ENCODE results near the gene FAM53A. TPM values are rescaled to one million over a fixed set of nuclear protein-coding genes. Genes with fewer than 3 reads are reported as not detected.
A peak's percentile ranks its signal among the peaks of the same experiment; 100 is the strongest.

The FAM53A gene
- total and polyA plus RNA-seq, 10 of the 15 experiments (the other 5 are each of a cell fraction or from before 2014, with no cell fraction given): 0.02 to 0.87 (median 0.38) TPM; not detected in 2

- no peak for DNase-seq (ENCODE audit: low read depth, low spot score)
- Histone ChIP-seq H3K27ac (ENCODE audit: control insufficient read depth, insufficient read depth) (peak overlapping the region; percentile 81), H3K4me3 (peak overlapping the region; percentile 94), H3K4me2 (ENCODE audit: control insufficient read depth, insufficient read depth) (peak overlapping the region; percentile 99), H3K36me3 (ENCODE audit: control insufficient read depth in 2 of 2, insufficient read depth in 2 of 2, low read length in 1 of 2) (peaks cover 9 to 20% of the 10 kb centered on the region in 2 experiments; a peak in 3 of 4 replicates), H3K4me1 (ENCODE audit: control insufficient read depth, insufficient read depth, low read length) (peaks cover 27% of the 10 kb centered on the region), H3K27me3 (replicated peaks in 1 of 2; ENCODE audit: control insufficient read depth in 2 of 2, insufficient read depth in 2 of 2, low read length in 1 of 2) (no peaks in the 10 kb centered on the region), H3K9ac (ENCODE audit: control insufficient read depth, insufficient read depth, low read length) (peak overlapping the region; percentile 91), H3K79me2 (ENCODE audit: control insufficient read depth, insufficient read depth, low read length) (peaks cover 62% of the 10 kb centered on the region), H4K20me1 (ENCODE audit: control insufficient read depth, insufficient read depth) (peaks cover 4% of the 10 kb centered on the region), H2AFZ (ENCODE audit: control insufficient read depth, low read depth, low read length) (no peak overlapping the region), H3K9me3 (replicated peaks; ENCODE audit: control insufficient read depth, insufficient read depth, low read length) (no peaks in the 10 kb centered on the region)
- ATAC-seq: peak; percentile 1
- POLR2A ChIA-PET: interaction anchor here (0.9 to 3.8 kb wide), 6 partner anchors 8 to 29 kb away, joined by 3 to 34 read pairs (median 6); partner anchors contain the start of gene SLBP
- intact Hi-C loops (cut with micrococcal nuclease; ENCODE audit: unreplicated experiment): loop anchor here (1.0 kb wide), 1 partner anchor 10 kb away; the partner anchor contains the start of gene SLBP
- in situ Hi-C loops (cut with MboI): no loop called here
- BruUV-seq (replicated peaks): no TSS peak
- WGBS (ENCODE audit: insufficient coverage, insufficient replicate concordance, low lambda C conversion rate, missing lambda C conversion rate): under 1% methylated on average over 37 of the region's 61 CpGs
- CTCF ChIA-PET: interaction anchor here (2.0 to 15.5 kb wide), 3 partner anchors 10 to 28 kb away, joined by 8 to 317 read pairs (median 9); partner anchors contain the start of gene SLBP
- RAD21 ChIA-PET (ENCODE audit: unreplicated experiment): interaction anchor here (0.6 to 4.9 kb wide), 5 partner anchors 9 to 29 kb away, joined by 3 to 77 read pairs (median 6); partner anchors contain the start of gene SLBP
- SMC1A ChIA-PET (ENCODE audit: uncharacterized antibody, unreplicated experiment): interaction anchor here (0.6 to 11.0 kb wide), 6 partner anchors 7 to 188 kb away, joined by 3 to 132 read pairs (median 3); partner anchors contain the start of gene SLBP
- FAIRE-seq: no peak
- TF ChIP-seq TCF12 (IDR thresholded peaks at IDR 0.05; ENCODE audit: low read depth, low read length) (0 out of 2 replicates have a peak, but pooled peaks have one; percentile 10), MXI1 (IDR thresholded peaks at IDR 0.05; ENCODE audit: low read depth, low read length) (no peak)
Observed at GRCh38 chr4:1721666-1722550, 37.8 kb upstream of the FAM53A start.

All from GM12878 (cell line).